CD4-positive, alpha-beta T cell treated with Interleukin-15 for 4 hours (primary cell): ENCODE measurements around the gene FAM209A.
"Not testable (repeated sequence)": the region's sequence is repeated elsewhere in the genome, so short reads cannot be mapped to it uniquely, and the experiment has no call there.

Experiments used
- DNase-seq: peaks from one replicate; pipeline ENCODE4 v3.0.0-alpha.2; 2020; ENCODE audit warnings: low spot score

Gene FAM209A

GRCh38 chr20:56524444-56524843 lies at the start of gene FAM209A:
Gene FAM209A, plus strand, starts transcription at chr20:56524744. Its CDS starts 65 bp downstream, at chr20:56524809.
- DNase-seq, result not testable (repeated sequence)

GRCh38 chr20:56483970-56484369 lies 40.6 kb upstream of the FAM209A start:
- no peak for DNase-seq

- DNase-seq, result no peak
Observed at GRCh38 chr20:56487216-56487615, 37.3 kb upstream of the FAM209A start.

DNA sequence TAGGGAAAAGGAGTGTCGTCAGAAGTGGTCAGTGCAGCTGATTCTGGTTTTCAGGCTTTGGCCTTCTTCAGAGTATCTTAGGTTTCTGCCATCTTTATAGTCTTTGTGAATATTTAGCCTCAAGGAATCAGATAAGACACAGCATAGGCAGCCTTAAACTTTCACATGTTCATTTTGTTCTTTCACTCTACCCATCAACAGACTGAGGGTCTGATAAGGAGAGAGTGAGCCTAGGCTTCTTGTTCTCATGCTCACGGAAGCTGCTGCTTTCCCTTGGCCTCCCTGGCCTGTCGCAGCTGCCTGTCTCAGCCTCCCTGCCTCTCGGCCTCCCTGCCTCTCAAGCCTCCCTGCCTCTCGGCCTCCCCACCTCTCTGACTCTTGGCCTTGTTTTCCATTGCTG lies 36.0 kb upstream of the FAM209A start:
- no peak for DNase-seq

DNA sequence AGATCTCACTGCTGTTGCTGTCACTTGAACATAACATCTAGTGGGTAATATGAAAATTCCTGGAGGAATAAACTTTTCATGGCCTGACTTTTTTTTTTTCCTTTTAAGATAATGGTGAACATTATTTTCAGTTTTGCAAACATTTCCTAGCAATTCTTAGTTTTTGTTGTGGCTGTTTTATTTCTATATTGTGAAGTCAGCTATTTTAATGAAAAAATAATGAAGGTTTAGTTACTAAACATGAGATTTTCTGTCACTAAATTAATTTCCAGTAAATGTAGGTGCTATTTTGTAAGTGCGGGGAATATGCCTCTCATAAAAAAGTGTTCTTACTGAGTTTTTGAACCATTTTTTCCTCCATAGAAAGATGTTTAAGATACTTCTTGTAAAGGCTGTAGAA lies 23.4 kb upstream of the FAM209A start:
- DNase-seq, result no peak

DNA sequence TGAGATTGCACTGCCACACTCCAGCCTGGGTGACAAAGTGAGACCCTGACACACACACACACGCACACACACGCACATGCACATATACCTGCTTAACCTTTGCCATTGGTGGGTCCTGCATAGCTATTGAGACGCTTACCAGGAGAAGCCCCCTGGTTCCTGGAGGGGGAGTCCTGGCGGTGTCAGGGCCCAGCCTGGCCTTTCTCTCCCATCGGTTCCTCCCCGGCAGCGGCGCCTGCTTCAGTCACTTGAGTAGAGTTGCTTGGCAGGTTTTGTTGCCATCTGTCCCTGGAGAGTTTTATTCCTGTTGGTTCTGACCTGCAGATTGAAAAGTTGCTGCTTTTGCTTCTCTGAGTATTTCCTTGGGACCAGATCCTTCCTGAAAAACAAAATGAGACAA lies 20.6 kb upstream of the FAM209A start:
- no peak for DNase-seq

DNA sequence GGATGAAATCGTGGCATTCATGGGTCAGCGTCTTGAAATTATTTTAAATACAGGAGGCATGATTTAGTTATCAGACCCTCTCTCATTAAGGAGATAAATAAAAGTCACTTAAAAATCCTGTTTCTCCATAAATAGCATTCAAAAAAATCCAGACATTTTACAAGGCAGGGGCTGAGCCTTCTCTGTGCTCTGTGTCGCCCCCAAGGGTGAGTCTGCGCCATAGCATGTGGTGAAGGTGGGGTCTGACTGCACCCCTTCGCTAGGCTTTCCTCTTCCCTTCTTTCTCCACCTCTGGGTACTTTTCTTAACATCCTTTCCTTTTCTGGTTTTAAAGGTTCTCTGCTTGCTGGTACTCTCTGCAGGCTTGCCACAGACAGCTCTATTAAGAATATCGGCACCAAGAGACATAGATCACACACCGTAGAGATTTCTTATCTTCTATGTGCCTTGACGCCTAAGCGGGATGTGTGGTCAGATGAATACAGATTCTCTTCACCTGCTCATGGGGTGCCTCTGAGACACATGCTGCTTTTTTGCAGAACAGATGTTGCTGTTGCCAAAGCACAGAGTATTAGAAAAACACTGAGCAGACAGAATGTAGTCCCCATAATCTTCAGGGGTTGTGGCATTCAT lies 20.1 kb upstream of the FAM209A start:
- no peak for DNase-seq

DNA sequence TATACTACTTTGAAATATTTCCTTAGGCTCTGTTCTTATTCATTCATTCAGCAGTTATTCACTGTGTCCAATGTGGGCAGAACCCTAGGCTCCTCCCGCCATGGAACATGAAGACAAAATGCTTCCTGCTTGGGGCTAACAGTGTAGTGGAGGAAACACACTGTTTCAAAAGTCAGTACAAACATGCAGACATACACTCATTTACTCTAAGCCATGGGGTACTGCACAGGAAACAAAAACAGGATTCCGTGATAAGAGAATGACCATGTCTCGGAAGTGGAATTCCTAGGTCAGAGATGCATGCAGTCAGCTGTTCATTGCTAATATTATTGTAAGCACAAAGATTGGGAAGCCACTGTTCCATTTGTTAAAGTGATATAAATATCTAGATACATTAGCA lies 18.4 kb upstream of the FAM209A start:
- no peak for DNase-seq

- no peak for DNase-seq
Observed at GRCh38 chr20:56511926-56512325, 12.6 kb upstream of the FAM209A start.

- DNase-seq, result no peak
Observed at GRCh38 chr20:56513161-56514150, 11.1 kb upstream of the FAM209A start.

GRCh38 chr20:56516631-56517030 lies 7.9 kb upstream of the FAM209A start:
- no peak for DNase-seq

DNA sequence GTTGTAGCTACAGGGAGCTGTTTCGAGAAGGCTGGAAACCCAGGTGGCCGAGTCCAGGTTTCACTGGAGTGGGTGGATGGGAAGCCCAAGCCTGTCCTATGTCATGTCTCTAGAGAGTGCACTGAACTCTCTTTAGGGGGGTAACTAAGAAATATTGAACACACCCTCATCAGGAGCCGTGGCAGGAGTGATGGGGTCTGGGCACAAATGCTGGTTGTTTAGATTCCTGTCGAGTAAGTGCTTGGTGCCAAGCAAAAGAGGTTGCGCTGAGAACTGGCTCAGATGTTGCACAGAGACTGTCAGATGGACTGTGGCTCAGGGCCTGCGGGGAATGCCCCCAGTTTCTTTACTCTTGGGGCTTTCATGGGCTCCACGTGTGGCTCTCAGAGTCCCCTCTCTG lies 7.3 kb upstream of the FAM209A start:
- no peak for DNase-seq

DNA sequence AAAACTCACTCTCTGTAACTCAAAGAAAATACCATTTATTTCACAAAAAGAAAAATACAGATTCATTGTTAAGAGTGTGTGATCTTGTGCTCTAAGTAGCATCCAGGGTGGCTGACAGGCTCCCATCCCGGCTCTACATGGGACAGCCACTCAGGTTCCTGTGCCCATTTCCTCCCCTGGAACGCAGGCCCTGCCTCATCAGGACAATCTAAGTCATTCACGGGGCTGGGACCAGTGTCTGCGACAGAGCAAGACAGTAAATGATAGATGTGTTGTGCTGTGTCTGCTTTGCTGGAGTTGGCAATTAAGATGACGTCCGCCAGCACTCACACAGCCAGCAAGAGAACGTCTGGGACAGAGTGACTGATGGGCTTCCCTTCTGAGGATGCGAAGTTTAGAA lies 6.9 kb upstream of the FAM209A start:
- DNase-seq, result no peak

DNA sequence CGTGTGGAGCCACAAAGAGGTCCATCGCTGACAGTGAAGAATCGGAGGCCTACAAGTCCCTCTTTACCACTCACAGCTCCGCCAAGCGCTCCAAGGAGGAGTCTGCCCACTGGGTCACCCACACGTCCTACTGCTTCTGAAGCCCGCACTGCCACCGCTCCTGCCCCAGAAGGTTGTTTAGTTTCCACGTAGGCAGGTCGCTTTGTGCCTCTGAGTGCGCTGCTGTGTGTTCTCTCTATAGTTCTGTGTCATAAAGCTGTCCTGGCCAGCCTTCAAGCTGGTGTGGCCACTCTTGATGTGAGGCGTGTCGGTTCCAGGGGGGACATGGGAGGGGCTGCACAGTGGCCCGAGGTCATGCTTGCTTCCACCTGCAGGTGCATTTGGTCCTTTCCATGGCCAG lies 6.4 kb upstream of the FAM209A start:
- no peak for DNase-seq

GRCh38 chr20:56518721-56519398 lies 5.7 kb upstream of the FAM209A start:
- no peak for DNase-seq

DNA sequence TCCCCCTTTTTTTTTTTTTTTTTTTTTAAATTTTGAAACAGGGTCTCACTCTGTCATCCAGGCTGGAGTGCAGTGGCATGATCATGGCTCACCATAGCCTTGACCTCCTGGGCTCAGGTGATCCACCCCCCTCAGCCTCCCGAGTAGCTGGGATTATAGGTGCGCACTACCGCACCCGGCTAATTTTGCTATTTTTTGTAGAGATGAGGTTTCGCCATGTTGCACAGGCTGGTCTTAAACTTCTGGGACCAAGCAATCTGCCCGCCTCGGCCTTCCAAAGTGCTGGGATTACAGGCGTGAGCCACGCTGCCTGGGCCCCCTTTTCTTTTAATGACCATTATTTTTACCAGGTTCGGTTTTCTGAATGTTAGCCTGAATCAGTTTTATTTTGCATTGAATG lies 5.0 kb upstream of the FAM209A start:
- no peak for DNase-seq

DNA sequence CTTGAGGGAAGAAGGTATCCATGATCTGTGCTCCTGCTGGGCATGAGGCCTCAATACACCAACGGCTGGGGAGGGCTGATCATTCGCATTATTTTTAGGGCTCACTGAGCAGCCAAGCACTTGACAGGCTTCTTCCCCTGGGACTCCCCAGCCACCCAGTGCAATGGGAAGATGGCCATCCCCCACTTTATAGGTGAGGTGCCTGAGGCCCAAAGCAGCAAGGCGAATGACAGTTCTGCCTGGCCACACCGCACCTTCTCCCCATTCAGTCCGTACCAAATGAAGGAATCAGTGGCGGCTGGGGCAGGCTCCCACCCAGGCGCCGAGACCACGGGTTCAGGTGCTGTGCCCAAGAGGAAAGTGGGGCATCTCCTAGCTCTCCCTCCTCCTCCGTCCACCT lies 4.4 kb upstream of the FAM209A start:
- DNase-seq, result no peak

GRCh38 chr20:56520746-56521354 lies 3.7 kb upstream of the FAM209A start:
- DNase-seq, result not testable (repeated sequence)

DNA sequence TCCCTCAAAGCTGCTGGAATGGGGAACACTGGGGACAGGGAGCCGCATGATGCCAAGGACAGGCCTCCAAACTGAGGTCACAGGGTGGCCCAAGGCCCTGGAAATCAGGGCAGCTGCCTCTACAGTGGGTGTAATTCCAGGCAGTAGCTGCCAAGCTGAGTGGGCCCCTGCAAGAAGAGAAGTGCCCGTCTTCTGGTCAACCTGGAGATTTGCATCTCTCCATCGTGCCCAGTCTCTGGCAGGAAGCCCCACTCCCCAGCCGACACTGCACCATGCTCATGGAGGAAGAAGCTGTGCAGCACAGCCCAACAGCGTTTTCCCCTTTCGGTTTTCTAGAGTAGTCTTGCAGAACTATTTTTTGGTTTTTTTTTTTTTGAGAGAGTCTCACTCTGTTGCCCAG lies 2.2 kb upstream of the FAM209A start:
- DNase-seq, result no peak

- DNase-seq, result no peak
Observed at GRCh38 chr20:56527521-56527920, 3.0 kb downstream of the FAM209A start.

GRCh38 chr20:56532946-56533345 lies 8.4 kb downstream of the FAM209A start, which contains the start of gene FAM209B:
Gene FAM209B, plus strand, starts transcription at chr20:56533246. Its CDS starts 96 bp downstream, at chr20:56533342.
- DNase-seq, result not testable (repeated sequence)

- no peak for DNase-seq
Observed at GRCh38 chr20:56537997-56538396, 13.5 kb downstream of the FAM209A start.
